Activated naive CD4-positive, alpha-beta T cell treated with anti-CD3 and anti-CD28 coated beads, Interleukin-2, amount 10 ng/mL, durations not matched to agents 7 days and 5 days (primary cell): Measurements from ENCODE around the gene IHH.

Experiments used
- CTCF ChIA-PET: fragments of 350-600 bp; sonication (Branson Sonifier 250); formaldehyde crosslinking; loops from one replicate; lab custom pipeline; 2021; ENCODE audit warnings: antibody characterized with exemption; lab: Charles Lee
- DNase-seq: peaks from one replicate; pipeline ENCODE4 v3.0.0-alpha.2; 2020
- H3K27ac Mint-ChIP-seq: one replicate; pipeline ENCODE4 v1.8.0; 2021; ENCODE audit warnings: mild to moderate bottlenecking, moderate library complexity, mixed read lengths
- H3K27me3 Mint-ChIP-seq: one replicate; pipeline ENCODE4 v1.8.0; 2021; ENCODE audit warnings: mild to moderate bottlenecking, mixed read lengths
- H3K36me3 Mint-ChIP-seq: one replicate; pipeline ENCODE4 v1.8.0; 2021; ENCODE audit warnings: mixed read lengths
- H3K4me1 Mint-ChIP-seq: one replicate; pipeline ENCODE4 v1.8.0; 2021; ENCODE audit warnings: mixed read lengths
- H3K4me3 Mint-ChIP-seq: one replicate; pipeline ENCODE4 v1.8.0; 2021; ENCODE audit warnings: mild to moderate bottlenecking, moderate library complexity, mixed read lengths
- H3K9me3 Mint-ChIP-seq: one replicate; pipeline ENCODE4 v1.8.0; 2021; ENCODE audit warnings: mixed read lengths

Gene IHH

GRCh38 chr2:219062081-219062480, 1.4 kb upstream of the IHH start:
- no peaks in the 10 kb centered on the region for H3K9me3 Mint-ChIP-seq
- CTCF ChIA-PET: interaction anchor here (1.1 to 4.8 kb wide), 6 partner anchors 35 to 114 kb away, joined by 3 to 38 read pairs (median 4); partner anchors contain the start of gene CNPPD1
- H3K36me3 Mint-ChIP-seq: no peaks in the 10 kb centered on the region
- no peak overlapping the region for H3K4me3 Mint-ChIP-seq
- peaks cover 22% of the 10 kb centered on the region for H3K4me1 Mint-ChIP-seq
- no peak overlapping the region for H3K27ac Mint-ChIP-seq
- no peak for DNase-seq
- peaks cover 83% of the 10 kb centered on the region for H3K27me3 Mint-ChIP-seq

DNA sequence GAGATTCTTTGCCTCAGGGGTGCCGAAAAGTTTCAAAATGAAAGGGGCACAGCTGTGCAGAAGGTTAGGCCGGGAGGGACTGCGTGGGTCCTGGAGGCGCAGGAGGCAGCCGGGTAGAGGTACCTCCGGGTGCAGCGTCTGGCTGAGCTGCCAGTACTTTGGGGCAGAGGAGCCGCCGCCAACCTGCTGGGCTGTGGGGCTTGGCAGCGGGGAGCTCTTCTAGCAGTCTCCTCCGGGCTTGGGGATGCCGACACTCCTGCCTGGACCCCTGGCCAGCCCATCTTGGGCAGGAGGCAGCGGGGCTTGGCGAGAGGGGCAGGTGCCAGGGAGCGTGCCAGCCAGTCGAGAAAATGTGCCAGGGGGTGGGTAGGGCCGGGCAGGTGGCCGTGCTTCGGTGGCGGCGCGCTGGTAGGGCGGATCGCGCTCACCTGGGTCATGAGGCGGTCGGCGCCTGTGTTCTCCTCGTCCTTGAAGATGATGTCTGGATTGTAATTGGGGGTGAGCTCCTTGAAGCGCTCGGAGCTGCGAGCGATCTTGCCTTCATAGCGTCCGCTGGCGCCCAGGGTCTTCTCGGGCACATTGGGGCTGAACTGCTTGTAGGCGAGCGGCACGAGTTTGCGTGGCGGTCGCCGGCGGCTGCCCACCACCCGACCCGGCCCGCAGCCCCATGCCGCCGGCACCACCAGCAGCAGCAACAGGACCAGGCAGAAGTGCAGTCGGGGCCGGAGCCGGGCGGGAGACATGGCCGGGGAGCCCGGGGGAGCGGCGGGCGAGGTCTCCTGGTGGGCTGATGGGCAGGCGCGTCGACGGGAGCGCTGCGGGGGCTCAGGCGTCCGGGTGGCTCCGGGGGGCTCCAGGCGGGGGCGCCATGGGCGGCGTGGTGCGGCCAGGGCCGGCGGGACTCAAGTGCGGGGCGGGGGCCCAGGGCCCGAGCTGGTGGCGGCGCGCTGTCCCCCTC, 717 bp downstream of the IHH start:
- no peak for DNase-seq
- no peaks in the 10 kb centered on the region for H3K36me3 Mint-ChIP-seq
- H3K4me3 Mint-ChIP-seq: no peak overlapping the region
- H3K27me3 Mint-ChIP-seq: peaks cover 93% of the 10 kb centered on the region
- peaks cover 22% of the 10 kb centered on the region for H3K4me1 Mint-ChIP-seq
- no peak overlapping the region for H3K27ac Mint-ChIP-seq
- no peaks in the 10 kb centered on the region for H3K9me3 Mint-ChIP-seq
- CTCF ChIA-PET: interaction anchor here (1.0 to 7.0 kb wide), 11 partner anchors 13 to 235 kb away, joined by 3 to 90 read pairs (median 9); partner anchors contain the start of gene CFAP65

DNA sequence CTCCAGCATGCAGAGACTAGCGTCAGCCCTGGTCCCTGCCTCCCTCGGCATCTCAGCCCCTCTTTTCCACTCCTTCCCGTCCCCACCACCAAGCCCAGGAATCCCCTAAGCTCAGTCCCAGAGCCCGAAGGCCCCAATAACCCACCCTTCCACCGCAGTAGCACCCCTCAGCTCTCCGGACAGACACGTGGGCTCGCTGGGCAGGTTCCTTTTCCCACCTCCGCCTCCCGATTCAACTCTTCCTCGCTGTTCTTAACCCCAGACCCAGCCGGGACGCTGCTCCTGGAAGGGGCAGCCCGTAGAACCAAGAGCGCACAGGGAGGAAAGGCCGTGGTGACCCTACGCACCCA, 1.4 kb downstream of the IHH start:
- Mint-ChIP-seq H3K4me3 (no peak overlapping the region), H3K36me3 (no peaks in the 10 kb centered on the region), H3K27me3 (peaks cover 97% of the 10 kb centered on the region), H3K4me1 (peaks cover 22% of the 10 kb centered on the region), H3K27ac (no peak overlapping the region), H3K9me3 (no peaks in the 10 kb centered on the region)
- CTCF ChIA-PET: interaction anchor here (0.9 to 7.0 kb wide), 15 partner anchors 9 to 236 kb away, joined by 3 to 90 read pairs (median 5); partner anchors contain the start of gene CFAP65
- DNase-seq: no peak

GRCh38 chr2:219058541-219059374, 2.0 kb downstream of the IHH start:
- no peak for DNase-seq
- peak overlapping the region; percentile 24 for H3K27ac Mint-ChIP-seq
- peaks cover 99% of the 10 kb centered on the region for H3K27me3 Mint-ChIP-seq

DNA sequence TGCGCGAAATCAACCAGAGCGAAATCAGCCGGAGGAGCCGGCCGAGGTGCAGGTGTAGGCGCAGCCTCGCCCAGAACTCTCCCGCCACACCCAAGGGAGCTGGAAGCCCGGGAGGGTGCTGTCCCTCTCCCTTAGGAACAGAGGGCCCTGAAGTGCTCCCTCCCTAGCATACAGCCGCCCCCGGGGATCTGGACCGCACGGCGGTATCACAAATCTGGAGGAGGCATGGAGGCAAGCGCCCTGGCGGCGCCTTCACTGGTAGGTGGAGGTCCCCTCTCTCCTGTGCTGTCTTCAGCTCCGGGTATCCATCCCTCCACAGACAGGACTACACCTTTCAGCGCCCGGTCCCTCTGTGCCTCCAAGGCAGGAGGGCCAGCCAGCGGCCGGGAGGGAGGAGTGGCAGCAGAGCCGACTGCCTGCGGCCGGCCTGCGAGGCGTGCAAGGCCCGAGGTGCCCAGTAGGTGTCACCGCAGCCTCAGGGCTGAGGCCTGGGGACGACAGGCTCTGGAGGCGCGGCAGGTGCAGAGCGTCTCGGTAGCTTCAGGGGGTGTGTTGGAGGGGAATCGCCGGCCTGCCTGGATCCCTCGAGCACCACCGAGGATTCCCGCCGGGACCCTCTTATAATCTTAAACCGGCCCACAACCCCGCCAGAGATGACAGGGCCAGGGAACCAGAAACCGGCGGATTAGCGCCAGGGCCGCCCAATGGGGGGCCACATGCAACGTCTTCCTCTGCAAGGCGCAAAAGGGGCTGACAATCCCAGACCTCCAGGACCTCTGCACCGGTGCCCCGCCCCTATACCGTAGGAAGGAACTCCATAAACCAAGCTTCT, 2.8 kb downstream of the IHH start:
- H3K9me3 Mint-ChIP-seq: no peaks in the 10 kb centered on the region
- H3K27me3 Mint-ChIP-seq: peaks cover 98% of the 10 kb centered on the region
- H3K4me3 Mint-ChIP-seq: no peak overlapping the region
- H3K4me1 Mint-ChIP-seq: peaks cover 22% of the 10 kb centered on the region
- H3K36me3 Mint-ChIP-seq: no peaks in the 10 kb centered on the region
- DNase-seq: peak; percentile 81
- CTCF ChIA-PET: interaction anchor here (0.8 to 7.0 kb wide), 24 partner anchors 8 to 240 kb away, joined by 3 to 90 read pairs (median 4); partner anchors contain the start of gene CFAP65
- peak overlapping the region; percentile 24 for H3K27ac Mint-ChIP-seq

More at GRCh38 chr2:219058541-219059374, 2.0 kb downstream of the IHH start:
- Mint-ChIP-seq H3K4me1 (peaks cover 22% of the 10 kb centered on the region), H3K4me3 (no peak overlapping the region), H3K36me3 (no peaks in the 10 kb centered on the region), H3K9me3 (no peaks in the 10 kb centered on the region)
- CTCF ChIA-PET: interaction anchor here (0.8 to 7.0 kb wide), 27 partner anchors 8 to 239 kb away, joined by 3 to 90 read pairs (median 4); partner anchors contain the start of gene CFAP65

DNA sequence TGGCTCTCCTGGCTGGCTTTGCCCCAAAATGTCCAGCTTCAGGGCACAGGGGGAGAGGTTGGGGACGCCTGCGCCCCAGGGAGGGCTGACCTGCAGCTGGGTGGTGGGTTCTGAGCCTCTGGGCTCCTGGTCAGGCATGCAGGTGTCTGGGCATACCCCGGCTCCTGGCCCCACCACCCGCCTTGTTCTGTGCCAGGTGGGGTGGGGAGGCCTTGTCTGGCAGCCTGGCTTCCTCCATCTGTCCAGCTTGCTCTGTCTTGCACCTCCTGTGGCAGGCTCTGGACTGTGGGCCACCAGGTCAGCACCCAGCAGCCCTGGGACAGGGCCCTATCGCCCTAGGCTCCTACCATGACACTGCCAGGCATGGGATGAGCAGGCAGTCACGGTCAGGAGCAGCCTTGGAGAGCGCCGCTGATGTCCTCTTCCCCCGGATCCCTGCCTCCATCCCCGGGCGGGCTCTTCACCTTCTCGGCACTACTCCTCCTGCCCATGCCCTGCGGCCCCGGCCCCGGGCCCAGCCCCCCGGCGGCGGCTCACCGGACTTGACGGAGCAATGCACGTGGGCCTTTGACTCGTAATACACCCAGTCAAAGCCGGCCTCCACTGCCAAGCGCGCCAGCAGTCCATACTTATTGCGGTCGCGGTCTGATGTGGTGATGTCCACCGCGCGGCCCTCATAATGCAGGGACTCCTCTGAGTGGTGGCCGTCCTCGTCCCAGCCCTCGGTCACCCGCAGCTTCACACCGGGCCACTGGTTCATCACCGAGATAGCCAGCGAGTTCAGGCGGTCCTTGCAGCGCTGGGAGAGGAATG, 3.6 kb downstream of the IHH start:
- Mint-ChIP-seq H3K9me3 (no peaks in the 10 kb centered on the region), H3K4me3 (no peak overlapping the region)
- CTCF ChIA-PET: interaction anchor here (1.1 to 7.0 kb wide), 12 partner anchors 12 to 108 kb away, joined by 3 to 90 read pairs (median 6); partner anchors contain the start of gene CFAP65

DNA sequence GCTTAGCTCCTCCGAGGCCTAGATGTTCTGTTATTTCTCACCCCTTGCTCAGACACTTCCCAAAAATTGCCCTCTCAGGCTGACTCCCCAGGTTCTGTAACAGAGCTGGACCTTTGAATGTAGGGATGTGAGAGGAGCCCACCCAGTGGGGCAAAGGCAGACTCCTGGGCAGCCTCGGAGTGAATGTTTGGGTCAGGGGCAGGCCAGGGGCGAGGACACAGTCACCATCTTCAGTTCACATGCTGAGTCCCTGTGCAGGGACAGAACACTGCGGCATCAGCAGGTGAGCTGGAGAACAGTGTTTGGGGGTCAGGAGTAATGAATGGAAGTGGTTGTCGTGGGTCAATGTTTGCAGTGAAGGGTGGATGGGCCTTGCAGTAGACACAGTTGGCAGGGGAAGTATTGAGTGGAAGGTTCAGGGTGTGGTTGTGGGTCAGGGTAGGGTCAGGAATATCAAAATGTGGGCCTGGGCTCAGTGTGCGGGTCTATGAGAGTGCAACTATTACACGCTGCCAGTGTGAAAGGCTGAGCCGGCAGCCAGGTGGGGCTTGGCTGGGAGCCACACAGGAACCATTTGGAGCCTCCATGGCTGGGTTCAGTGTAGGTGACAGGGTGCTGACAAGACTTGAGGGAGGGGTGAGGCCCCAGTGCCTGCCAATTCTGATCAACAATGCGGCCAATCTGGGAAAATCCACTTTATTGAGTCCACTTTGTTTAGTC, 4.4 kb downstream of the IHH start:
- H3K27ac Mint-ChIP-seq: no peak overlapping the region
- H3K36me3 Mint-ChIP-seq: no peaks in the 10 kb centered on the region
- no peaks in the 10 kb centered on the region for H3K9me3 Mint-ChIP-seq
- DNase-seq: no peak
- CTCF ChIA-PET: interaction anchor here (0.5 to 7.0 kb wide), 6 partner anchors 11 to 101 kb away, joined by 3 to 90 read pairs (median 4); no protein-coding TSS in a partner anchor
- peaks cover 19% of the 10 kb centered on the region for H3K4me1 Mint-ChIP-seq
- no peak overlapping the region for H3K4me3 Mint-ChIP-seq
- peaks cover 93% of the 10 kb centered on the region for H3K27me3 Mint-ChIP-seq

More for the DNA sequence above, 3.6 kb downstream of the IHH start:
- Mint-ChIP-seq H3K4me1 (peaks cover 22% of the 10 kb centered on the region), H3K27ac (no peak overlapping the region), H3K27me3 (peaks cover 96% of the 10 kb centered on the region), H3K36me3 (no peaks in the 10 kb centered on the region)
- DNase-seq: no peak

DNA sequence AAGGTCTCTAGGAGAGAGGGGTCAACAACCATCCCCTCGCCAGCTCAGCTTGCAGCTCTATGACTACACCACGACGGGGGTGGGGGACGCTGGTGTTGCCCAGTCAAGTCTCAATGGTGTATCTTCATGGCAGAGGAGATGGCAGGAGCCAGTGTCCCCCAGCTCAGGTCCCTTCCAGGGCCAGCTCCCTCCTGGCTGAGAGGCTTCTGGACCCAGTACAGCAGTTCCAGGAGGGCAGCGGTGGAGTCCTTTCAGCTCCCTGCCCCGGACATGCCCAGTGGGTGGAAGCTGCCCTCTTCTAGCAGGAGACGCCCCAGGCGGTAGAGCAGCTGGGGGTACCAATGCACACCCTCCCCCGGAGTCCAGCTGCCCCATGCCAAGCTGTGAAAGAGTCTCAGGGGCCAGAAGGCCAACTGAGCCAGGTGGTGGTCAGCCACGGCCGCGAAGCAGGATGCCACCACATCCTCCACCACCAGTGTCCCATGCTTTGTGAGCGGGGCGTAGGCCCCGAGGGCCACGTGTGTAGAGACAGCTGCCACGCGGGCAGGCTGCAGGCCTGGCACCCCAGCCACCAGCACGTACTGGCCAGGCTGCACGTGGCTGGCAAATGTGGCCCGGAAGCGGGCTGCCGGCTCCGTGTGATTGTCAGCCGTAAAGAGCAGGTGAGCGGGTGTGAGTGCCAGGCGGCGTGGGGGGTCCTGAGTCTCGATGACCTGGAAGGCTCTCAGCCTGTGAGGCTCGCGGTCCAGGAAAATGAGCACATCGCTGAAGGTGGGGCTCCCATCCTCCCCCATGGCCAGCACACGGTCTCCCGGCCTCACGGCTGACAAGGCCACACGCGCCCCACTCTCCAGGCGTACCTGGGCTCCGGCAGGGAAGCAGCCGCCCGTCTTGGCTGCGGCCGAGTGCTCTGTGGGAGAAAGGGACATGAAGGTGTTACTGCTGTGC, 5.5 kb downstream of the IHH start:
- peaks cover 17% of the 10 kb centered on the region for H3K4me1 Mint-ChIP-seq
- CTCF ChIA-PET: interaction anchor here (0.5 to 7.0 kb wide), 7 partner anchors 9 to 102 kb away, joined by 3 to 90 read pairs (median 3); no protein-coding TSS in a partner anchor

DNA sequence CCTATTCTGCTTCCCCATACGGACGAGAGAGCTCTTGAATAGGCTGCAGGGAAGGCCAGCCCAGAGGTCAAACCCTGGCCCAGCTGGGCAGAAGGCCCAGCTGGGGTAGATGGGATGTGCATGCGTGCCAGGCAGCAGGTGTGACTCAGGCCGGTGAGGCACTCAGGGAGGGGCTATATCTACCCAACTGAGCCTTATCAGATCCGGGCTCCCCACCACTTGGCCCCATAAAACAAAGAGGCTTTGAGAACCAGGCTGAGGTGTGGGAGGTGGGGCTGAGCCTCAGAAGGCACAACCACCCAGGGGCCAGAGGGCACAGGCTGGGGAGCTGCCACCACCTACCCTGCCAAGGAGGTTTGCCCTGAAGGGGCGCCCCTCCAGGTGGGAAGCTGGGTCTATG, 11.4 kb downstream of the IHH start:
- no peak for DNase-seq
- H3K27me3 Mint-ChIP-seq: peaks cover 78% of the 10 kb centered on the region
- H3K27ac Mint-ChIP-seq: no peak overlapping the region
- CTCF ChIA-PET: no interaction called here
- no peaks in the 10 kb centered on the region for H3K9me3 Mint-ChIP-seq
- H3K4me1 Mint-ChIP-seq: no peaks in the 10 kb centered on the region
- no peaks in the 10 kb centered on the region for H3K36me3 Mint-ChIP-seq
- no peak overlapping the region for H3K4me3 Mint-ChIP-seq

More for the DNA sequence above, 5.5 kb downstream of the IHH start:
- peaks cover 95% of the 10 kb centered on the region for H3K27me3 Mint-ChIP-seq
- no peak for DNase-seq
- no peak overlapping the region for H3K4me3 Mint-ChIP-seq
- H3K36me3 Mint-ChIP-seq: no peaks in the 10 kb centered on the region
- H3K9me3 Mint-ChIP-seq: no peaks in the 10 kb centered on the region
- H3K27ac Mint-ChIP-seq: no peak overlapping the region

DNA sequence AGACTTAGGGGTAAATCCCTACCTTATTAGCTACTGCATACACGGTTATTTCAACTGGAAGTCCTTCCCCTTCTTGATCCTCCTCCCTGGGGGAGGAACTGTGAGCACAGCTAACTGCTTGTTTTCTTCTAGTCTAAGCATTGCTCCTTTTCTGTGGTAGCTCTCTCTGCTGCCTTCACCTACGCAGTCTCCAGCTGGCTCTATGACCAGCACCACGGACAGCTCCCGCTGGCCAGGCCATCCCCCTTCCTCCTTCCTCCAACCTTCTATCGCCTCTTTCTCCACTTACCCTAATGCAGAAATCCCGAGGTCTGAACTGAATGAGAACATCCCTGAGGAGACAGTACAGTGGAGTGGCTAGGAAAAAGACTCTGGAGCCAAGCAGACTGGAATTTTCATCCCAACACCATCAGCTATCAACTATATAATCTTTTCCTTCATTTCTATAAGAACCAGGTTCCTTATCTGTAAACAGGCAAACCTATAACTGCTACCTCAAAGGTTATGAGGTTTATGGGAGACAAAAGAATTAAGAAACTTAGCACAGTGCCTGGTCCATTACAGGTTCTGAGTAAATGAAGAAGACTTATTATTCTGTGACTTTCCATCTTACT, 14.7 kb downstream of the IHH start:
- peak; percentile 56 for DNase-seq
- CTCF ChIA-PET: interaction anchor here (0.8 to 2.5 kb wide), 5 partner anchors 9 to 66 kb away, joined by 3 to 11 read pairs (median 3); no protein-coding TSS in a partner anchor
- peaks cover 8% of the 10 kb centered on the region for H3K4me1 Mint-ChIP-seq
- no peak overlapping the region for H3K4me3 Mint-ChIP-seq
- H3K27ac Mint-ChIP-seq: no peak overlapping the region
- no peaks in the 10 kb centered on the region for H3K9me3 Mint-ChIP-seq
- peaks cover 76% of the 10 kb centered on the region for H3K27me3 Mint-ChIP-seq
- H3K36me3 Mint-ChIP-seq: no peaks in the 10 kb centered on the region

GRCh38 chr2:219042750-219043149, 18.0 kb downstream of the IHH start:
- H3K27ac Mint-ChIP-seq: no peak overlapping the region
- H3K27me3 Mint-ChIP-seq: peaks cover 66% of the 10 kb centered on the region
- H3K9me3 Mint-ChIP-seq: no peaks in the 10 kb centered on the region
- H3K4me1 Mint-ChIP-seq: peaks cover 9% of the 10 kb centered on the region
- H3K4me3 Mint-ChIP-seq: no peak overlapping the region
- no peak for DNase-seq
- CTCF ChIA-PET: interaction anchor here (0.9 to 3.7 kb wide), 5 partner anchors 13 to 75 kb away, joined by 3 to 16 read pairs (median 5); no protein-coding TSS in a partner anchor
- no peaks in the 10 kb centered on the region for H3K36me3 Mint-ChIP-seq
